ENCODE measurements around the gene CLEC16A.

Gene CLEC16A

DNA sequence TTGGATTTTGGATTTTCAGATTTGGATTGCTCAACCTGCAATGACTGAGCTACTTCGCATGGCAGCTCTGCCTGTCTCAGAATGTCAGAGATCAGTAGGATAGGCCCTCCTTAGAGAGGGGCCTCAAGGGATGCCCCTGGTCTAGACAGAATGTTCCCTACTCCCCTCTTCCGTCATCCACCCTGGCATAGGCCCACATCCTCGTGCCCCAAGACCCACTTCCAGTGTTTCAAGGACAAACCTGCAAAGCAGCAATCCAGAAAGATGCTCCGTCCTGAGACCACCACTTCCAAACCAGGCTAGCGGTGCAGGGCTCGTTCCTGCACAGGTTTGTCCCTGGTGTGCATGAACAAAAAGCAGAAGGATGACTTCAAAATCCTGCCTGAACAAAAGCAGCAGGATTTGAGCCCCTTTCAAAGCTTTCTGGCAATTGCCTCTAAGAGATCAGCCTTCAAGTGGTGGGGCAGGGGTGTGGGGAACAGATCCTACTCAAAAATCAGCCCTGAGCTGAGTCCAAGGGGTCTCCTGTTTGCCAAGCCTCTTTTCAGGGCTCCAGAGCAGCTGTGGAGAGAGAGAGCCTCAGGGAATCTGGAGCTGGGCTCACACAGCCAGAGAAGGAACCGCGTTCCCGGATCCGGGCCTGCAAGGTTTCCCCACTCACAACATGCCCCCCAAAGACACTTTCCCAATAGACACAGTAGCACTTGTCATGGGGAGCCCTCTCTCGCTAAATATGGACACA lies 190.5 kb downstream of the CLEC16A start:
- Histone ChIP-seq H3K27me3 (ENCODE audit: control insufficient read depth, insufficient read depth, low read length) (no peaks in the 10 kb centered on the region), H3K27ac (ENCODE audit: low read length) (no peak overlapping the region), H3K36me3 (ENCODE audit: control insufficient read depth, insufficient read depth, low read length) (no peaks in the 10 kb centered on the region), H3K9me3 (ENCODE audit: control insufficient read depth, insufficient read depth, low read length) (no peaks in the 10 kb centered on the region), H3K4me1 (ENCODE audit: control insufficient read depth, insufficient read depth, low read length) (no peaks in the 10 kb centered on the region), H3K4me3 (ENCODE audit: low read length) (no peak overlapping the region)
- WGBS (ENCODE audit: insufficient coverage, insufficient read length): no CpG with 5 or more reads among the region's 11 CpGs
- no peak for DNase-seq (ENCODE audit: low read depth, low spot score)

DNA sequence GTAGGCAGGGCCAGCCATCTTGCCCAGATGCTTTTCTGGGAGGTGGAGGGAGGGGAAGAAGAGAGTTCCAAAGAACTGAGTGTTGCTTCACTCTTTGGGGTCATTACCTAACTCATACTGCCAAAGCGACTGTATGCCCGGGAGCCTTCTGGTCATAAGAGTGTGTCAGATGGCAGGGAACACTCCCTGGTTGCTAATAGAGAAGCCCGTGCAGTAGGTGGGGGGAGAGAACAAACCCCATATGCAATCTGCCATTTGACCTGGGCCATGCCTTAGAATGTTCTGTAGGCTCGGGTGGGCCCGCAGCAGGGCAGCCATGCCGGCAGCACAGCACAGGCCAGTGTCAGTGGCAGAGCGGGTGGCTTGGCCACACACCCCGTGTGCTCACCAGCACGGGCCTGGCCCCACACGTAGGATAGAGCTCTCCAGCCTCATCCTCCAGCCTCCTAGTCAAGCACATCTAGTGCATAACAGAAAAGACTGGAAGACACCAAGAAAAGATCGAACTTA lies 191.2 kb downstream of the CLEC16A start:
- Histone ChIP-seq H3K4me3 (ENCODE audit: low read length) (no peak overlapping the region), H3K9me3 (ENCODE audit: control insufficient read depth, insufficient read depth, low read length) (no peaks in the 10 kb centered on the region), H3K27ac (ENCODE audit: low read length) (no peak overlapping the region), H3K27me3 (ENCODE audit: control insufficient read depth, insufficient read depth, low read length) (no peaks in the 10 kb centered on the region), H3K4me1 (ENCODE audit: control insufficient read depth, insufficient read depth, low read length) (no peaks in the 10 kb centered on the region), H3K36me3 (ENCODE audit: control insufficient read depth, insufficient read depth, low read length) (no peaks in the 10 kb centered on the region)
- no CpG with 5 or more reads among the region's 11 CpGs for WGBS (ENCODE audit: insufficient coverage, insufficient read length)
- no peak for DNase-seq (ENCODE audit: low read depth, low spot score)

DNA sequence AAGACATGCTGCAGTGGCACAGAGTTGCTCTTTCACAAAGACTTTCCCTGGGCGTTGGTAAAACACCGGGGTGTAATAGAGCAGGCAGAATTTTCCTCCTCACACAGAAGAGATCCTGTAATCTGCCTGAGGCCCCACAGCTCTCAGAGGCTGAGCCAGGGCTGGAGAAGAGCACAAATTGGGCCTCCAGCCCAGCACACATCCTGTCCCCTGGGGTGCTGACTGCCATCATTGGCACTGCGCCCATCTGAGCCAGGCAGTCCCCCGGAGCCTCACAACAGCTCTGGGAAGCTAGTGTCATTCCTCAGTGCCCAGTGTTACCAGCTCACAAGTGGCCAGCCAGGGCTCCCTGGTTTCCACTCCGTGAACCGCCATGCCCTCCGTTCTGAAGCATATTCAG lies 192.2 kb downstream of the CLEC16A start:
- H3K4me3 ChIP-seq (ENCODE audit: low read length): no peak overlapping the region
- no peaks in the 10 kb centered on the region for H3K4me1 ChIP-seq (ENCODE audit: control insufficient read depth, insufficient read depth, low read length)
- H3K9me3 ChIP-seq (ENCODE audit: control insufficient read depth, insufficient read depth, low read length): no peaks in the 10 kb centered on the region
- WGBS (ENCODE audit: insufficient coverage, insufficient read length): no CpG with 5 or more reads among the region's 7 CpGs
- DNase-seq (ENCODE audit: low read depth, low spot score): no peak
- H3K36me3 ChIP-seq (ENCODE audit: control insufficient read depth, insufficient read depth, low read length): no peaks in the 10 kb centered on the region
- H3K27ac ChIP-seq (ENCODE audit: low read length): no peak overlapping the region
- no peaks in the 10 kb centered on the region for H3K27me3 ChIP-seq (ENCODE audit: control insufficient read depth, insufficient read depth, low read length)

DNA sequence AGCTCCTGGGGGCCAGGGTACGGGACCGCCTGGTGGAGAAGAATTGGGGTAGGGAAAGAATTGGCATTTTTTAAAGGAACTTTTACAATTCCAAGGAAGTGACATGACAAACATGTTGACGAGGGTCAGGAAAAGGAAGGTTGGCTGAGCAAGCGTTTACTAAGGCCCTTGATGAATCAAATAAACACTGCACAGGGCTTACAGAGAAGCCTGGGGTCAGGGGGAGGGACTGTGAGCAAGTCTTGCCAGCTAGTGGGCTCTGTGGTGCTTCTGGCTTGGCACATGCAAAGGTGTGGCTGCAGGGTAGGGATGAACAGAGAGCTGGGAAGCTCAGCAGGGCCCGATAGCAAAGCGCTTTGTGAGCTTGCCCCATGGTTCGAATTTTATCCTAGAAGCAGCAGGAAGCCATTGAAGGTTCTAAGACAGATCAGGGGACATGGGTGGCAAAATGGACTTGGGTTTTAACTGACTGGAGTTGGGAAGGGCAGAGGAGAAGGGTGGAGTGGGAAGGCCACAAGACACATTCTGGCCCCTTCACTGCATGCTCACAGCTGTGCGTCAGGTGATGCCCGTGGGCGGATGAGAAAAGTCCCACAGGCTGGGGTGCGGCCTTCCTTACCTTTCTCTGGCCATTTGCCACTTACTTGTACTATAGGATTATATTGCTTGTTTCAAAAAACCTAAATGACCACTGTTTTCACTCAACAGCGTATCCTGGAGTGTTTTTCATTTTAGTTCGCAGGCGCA lies 193.8 kb downstream of the CLEC16A start:
- Histone ChIP-seq H3K27me3 (ENCODE audit: control insufficient read depth, insufficient read depth, low read length) (no peaks in the 10 kb centered on the region), H3K27ac (ENCODE audit: low read length) (no peak overlapping the region), H3K4me3 (ENCODE audit: low read length) (no peak overlapping the region), H3K9me3 (ENCODE audit: control insufficient read depth, insufficient read depth, low read length) (no peaks in the 10 kb centered on the region), H3K36me3 (ENCODE audit: control insufficient read depth, insufficient read depth, low read length) (no peaks in the 10 kb centered on the region), H3K4me1 (ENCODE audit: control insufficient read depth, insufficient read depth, low read length) (no peaks in the 10 kb centered on the region)
- WGBS (ENCODE audit: insufficient coverage, insufficient read length): no CpG with 5 or more reads among the region's 14 CpGs
- DNase-seq (ENCODE audit: low read depth, low spot score): no peak

DNA sequence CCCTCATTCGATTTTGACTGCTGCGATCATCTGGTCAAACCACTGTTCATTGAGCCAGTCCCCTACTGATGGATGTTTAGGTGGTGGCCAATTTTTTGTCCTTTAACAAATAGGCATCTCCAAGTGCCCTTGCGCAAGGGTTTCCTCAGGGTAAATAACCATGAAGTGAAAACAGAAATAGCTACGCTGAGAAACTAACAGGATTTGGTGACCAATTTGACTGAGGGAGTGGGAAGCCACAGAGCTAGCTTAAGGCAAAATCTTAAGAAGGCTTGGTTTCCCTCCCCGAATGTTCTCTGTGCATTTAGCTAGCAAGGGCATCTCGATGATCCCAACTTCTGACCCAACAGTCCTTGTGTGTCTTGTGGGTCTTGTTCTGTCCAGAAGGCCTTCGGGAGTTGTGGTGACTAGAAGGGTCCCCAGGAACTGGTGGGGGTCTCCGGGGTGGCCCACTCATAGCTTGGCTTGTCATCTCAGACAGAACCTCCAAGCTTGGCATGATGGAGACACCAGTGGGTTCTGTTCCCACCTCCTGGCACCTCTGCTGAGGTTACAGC lies 194.5 kb downstream of the CLEC16A start:
- H3K36me3 ChIP-seq (ENCODE audit: control insufficient read depth, insufficient read depth, low read length): no peaks in the 10 kb centered on the region
- no peak for DNase-seq (ENCODE audit: low read depth, low spot score)
- H3K27ac ChIP-seq (ENCODE audit: low read length): no peak overlapping the region
- no peak overlapping the region for H3K4me3 ChIP-seq (ENCODE audit: low read length)
- no peaks in the 10 kb centered on the region for H3K27me3 ChIP-seq (ENCODE audit: control insufficient read depth, insufficient read depth, low read length)
- H3K9me3 ChIP-seq (ENCODE audit: control insufficient read depth, insufficient read depth, low read length): no peaks in the 10 kb centered on the region
- WGBS (ENCODE audit: insufficient coverage, insufficient read length): no CpG with 5 or more reads among the region's 8 CpGs
- no peaks in the 10 kb centered on the region for H3K4me1 ChIP-seq (ENCODE audit: control insufficient read depth, insufficient read depth, low read length)

DNA sequence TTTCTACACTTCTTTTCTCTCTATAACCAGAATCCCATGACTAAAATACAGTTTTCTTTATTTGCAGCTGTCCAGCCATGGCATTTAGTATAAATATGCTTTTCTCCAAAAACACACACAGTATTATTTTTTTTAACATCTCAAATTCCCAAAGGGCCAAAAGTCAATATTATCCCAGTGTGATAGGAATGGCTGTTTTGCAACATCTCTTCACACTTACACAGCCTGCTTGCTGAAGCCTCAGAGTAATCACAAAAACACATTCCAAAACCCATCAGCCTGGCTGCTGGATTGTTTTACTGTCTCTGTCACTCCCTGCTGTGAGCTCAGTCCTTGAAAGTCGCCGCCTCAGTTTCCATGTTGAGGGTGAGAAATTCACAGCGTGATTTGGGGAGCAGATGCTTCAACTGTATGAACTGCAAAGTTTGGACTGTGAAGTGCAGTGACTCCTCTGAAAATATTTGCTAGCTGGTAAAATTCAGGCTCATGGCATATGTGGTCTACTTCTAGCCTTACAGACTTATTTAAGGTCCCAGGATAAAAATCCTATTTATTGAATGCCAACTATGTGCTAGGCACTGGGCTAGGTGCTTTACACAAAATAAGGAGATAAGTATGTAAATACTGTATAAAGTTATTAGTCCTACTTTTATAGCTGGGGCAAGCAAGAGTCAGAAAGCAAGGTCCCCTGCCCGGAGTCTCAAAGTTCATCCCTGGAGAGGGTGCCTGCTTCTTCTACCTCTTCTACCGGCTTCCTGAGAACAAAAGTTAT lies 195.1 kb downstream of the CLEC16A start:
- no peaks in the 10 kb centered on the region for H3K4me1 ChIP-seq (ENCODE audit: control insufficient read depth, insufficient read depth, low read length)
- H3K27ac ChIP-seq (ENCODE audit: low read length): no peak overlapping the region
- H3K27me3 ChIP-seq (ENCODE audit: control insufficient read depth, insufficient read depth, low read length): no peaks in the 10 kb centered on the region
- DNase-seq (ENCODE audit: low read depth, low spot score): no peak
- no peaks in the 10 kb centered on the region for H3K9me3 ChIP-seq (ENCODE audit: control insufficient read depth, insufficient read depth, low read length)
- WGBS (ENCODE audit: insufficient coverage, insufficient read length): no CpG with 5 or more reads among the region's 5 CpGs
- no peak overlapping the region for H3K4me3 ChIP-seq (ENCODE audit: low read length)
- no peaks in the 10 kb centered on the region for H3K36me3 ChIP-seq (ENCODE audit: control insufficient read depth, insufficient read depth, low read length)

DNA sequence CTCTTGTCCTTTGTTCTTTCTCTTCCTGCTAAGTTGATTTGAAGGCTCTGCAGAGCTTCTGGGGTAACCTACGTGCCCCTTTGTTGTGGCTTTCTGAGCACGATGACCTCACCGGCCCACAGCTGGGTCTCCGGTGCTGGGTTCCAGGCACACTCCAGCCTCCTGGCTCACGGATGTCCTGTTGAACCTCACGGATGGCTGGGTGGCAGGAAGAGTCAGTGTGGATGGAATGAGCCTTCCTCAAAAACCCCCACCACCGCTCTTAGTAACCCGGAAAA lies 195.7 kb downstream of the CLEC16A start:
- no CpG with 5 or more reads among the region's 8 CpGs for WGBS (ENCODE audit: insufficient coverage, insufficient read length)
- Histone ChIP-seq H3K27me3 (ENCODE audit: control insufficient read depth, insufficient read depth, low read length) (no peaks in the 10 kb centered on the region), H3K4me3 (ENCODE audit: low read length) (no peak overlapping the region), H3K9me3 (ENCODE audit: control insufficient read depth, insufficient read depth, low read length) (no peaks in the 10 kb centered on the region), H3K36me3 (ENCODE audit: control insufficient read depth, insufficient read depth, low read length) (no peaks in the 10 kb centered on the region), H3K27ac (ENCODE audit: low read length) (no peak overlapping the region), H3K4me1 (ENCODE audit: control insufficient read depth, insufficient read depth, low read length) (no peaks in the 10 kb centered on the region)
- DNase-seq (ENCODE audit: low read depth, low spot score): no peak

DNA sequence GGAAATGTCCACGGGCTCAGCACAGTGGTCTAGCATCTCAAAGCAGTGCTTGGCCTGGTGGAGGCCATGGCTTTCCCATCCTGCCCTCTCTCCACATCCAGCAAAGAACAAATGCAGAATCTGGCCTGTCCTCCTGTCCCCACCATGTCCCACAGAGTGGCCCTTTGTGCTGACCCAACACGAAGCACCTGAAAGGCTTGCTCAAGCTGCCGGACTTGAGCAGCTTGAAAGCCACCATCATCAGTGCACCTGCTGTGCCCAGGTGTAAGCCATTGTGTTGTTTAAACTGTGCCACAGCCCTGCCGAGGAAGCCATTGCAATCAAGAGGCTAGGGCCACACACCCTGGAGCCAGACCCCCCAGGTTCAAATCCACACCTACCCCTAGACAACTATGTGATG lies 196.1 kb downstream of the CLEC16A start:
- Histone ChIP-seq H3K9me3 (ENCODE audit: control insufficient read depth, insufficient read depth, low read length) (no peaks in the 10 kb centered on the region), H3K4me3 (ENCODE audit: low read length) (no peak overlapping the region), H3K36me3 (ENCODE audit: control insufficient read depth, insufficient read depth, low read length) (no peaks in the 10 kb centered on the region), H3K4me1 (ENCODE audit: control insufficient read depth, insufficient read depth, low read length) (no peaks in the 10 kb centered on the region), H3K27ac (ENCODE audit: low read length) (no peak overlapping the region), H3K27me3 (ENCODE audit: control insufficient read depth, insufficient read depth, low read length) (no peaks in the 10 kb centered on the region)
- DNase-seq (ENCODE audit: low read depth, low spot score): no peak
- WGBS (ENCODE audit: insufficient coverage, insufficient read length): no CpG with 5 or more reads among the region's 4 CpGs

DNA sequence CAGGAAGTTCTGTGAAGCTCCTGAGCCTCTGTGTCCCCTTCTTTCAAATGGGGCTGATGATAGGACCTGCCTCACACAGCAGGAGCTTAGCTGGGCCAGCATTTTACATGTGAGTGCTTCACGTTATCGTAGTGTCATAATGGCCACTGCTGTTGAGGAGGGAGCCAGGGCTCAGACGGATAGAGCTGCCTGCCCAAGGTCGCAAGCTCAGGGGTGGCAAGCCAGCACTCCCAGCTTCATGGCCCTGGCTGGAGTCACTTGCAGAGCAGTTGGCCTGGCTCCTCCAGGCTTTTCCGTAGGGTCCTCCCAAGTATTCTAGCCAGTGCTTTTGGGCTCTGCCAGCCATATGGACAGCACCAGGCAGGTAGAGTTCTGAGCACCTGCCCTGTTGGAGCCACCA lies 196.5 kb downstream of the CLEC16A start:
- no peaks in the 10 kb centered on the region for H3K9me3 ChIP-seq (ENCODE audit: control insufficient read depth, insufficient read depth, low read length)
- H3K4me1 ChIP-seq (ENCODE audit: control insufficient read depth, insufficient read depth, low read length): no peaks in the 10 kb centered on the region
- H3K4me3 ChIP-seq (ENCODE audit: low read length): no peak overlapping the region
- no peaks in the 10 kb centered on the region for H3K36me3 ChIP-seq (ENCODE audit: control insufficient read depth, insufficient read depth, low read length)
- DNase-seq (ENCODE audit: low read depth, low spot score): no peak
- H3K27ac ChIP-seq (ENCODE audit: low read length): no peak overlapping the region
- no CpG with 5 or more reads among the region's 5 CpGs for WGBS (ENCODE audit: insufficient coverage, insufficient read length)
- H3K27me3 ChIP-seq (ENCODE audit: control insufficient read depth, insufficient read depth, low read length): no peaks in the 10 kb centered on the region

DNA sequence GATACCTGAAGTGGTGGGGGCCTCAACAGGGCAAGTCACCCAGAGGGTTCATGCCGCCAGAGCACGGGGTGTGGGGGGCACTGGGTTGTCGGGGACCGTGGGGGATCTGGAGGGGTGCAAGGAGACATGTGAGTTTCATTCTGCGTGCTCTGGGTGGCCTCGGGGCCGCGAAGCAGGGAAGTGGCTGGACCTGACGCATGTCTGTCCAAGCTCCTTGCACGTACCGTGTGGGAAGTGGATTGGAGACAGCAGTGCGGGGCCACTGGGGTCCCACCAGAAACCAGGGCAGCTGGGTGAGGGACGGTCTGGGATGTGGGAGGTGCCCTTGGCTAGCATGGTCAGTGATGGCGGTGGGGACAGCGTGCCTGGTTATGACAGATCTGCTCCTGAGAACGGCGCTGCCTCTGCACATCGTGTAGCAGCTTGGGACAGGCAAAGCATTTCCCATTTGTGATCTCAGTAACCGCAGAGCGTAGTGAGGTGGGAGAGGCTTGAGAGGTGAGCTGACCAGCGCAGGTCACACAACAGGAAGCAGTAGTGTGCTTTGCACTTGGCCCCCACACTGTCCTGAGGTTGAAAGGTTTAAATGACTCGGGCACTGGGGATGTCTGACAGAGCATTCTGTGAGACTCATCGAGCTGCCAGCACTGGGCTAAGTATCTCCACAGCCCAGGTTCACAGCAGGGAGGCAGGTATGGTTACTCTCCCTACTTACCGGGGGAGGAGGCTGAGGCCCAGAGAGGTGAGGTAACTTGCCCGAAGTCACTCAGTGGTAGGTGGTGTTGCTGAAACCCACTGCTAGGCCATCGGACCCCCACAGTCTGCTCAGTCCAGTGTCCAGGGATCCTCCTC lies 197.3 kb downstream of the CLEC16A start:
- H3K4me3 ChIP-seq (ENCODE audit: low read length): no peak overlapping the region
- H3K9me3 ChIP-seq (ENCODE audit: control insufficient read depth, insufficient read depth, low read length): no peaks in the 10 kb centered on the region
- no peaks in the 10 kb centered on the region for H3K4me1 ChIP-seq (ENCODE audit: control insufficient read depth, insufficient read depth, low read length)
- no peaks in the 10 kb centered on the region for H3K27me3 ChIP-seq (ENCODE audit: control insufficient read depth, insufficient read depth, low read length)
- H3K36me3 ChIP-seq (ENCODE audit: control insufficient read depth, insufficient read depth, low read length): no peaks in the 10 kb centered on the region
- no CpG with 5 or more reads among the region's 26 CpGs for WGBS (ENCODE audit: insufficient coverage, insufficient read length)
- no peak overlapping the region for H3K27ac ChIP-seq (ENCODE audit: low read length)
- no peak for DNase-seq (ENCODE audit: low read depth, low spot score)
